ENCODE results near the gene RFX2. TPM values are rescaled to one million over a fixed set of nuclear protein-coding genes. Genes with fewer than 3 reads are reported as not detected.

Gene RFX2
- total and polyA plus RNA-seq, 2 experiments from 2014 or later: 2.3 to 4.9 TPM

DNA sequence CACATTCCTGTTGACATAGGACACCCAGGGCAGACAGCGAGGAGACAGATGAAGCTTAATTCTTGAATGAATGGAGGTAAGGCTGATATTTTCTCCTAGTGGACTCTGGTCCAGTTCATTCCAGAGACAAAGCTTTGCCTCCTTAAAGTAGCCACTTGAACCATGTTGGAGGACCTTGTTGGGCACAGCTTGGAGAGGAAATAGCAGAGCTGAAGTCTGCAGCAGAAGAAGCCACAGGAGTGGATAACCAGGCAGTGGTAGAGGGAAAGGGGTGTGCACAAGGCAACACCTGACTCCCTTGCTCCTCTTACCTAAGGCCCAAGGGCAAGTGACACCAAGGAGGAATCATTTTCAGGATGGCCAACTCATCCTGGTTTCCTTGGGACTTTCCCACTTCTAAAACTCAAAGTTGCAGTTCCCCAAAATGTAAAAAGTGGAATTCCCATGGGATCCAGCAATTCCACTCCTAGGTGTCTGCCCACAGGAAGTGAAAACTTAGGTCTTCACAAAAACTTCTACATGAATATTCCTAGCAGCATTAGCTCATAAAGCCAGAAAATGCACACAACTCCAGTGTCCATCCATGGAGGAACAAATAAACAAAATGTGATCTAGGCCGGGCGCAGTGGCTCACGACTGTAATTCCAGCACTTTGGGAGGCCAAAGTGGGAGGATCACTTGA is 6.6 kb upstream of the RFX2 start:
- no peak overlapping the region for H3K27ac ChIP-seq
- no peaks in the 10 kb centered on the region for H3K27me3 ChIP-seq
- no peak overlapping the region for H3K4me2 ChIP-seq
- no peak overlapping the region for H3K4me3 ChIP-seq
- 86% methylated on average over 4 of the region's 4 CpGs for WGBS (ENCODE audit: low lambda C conversion rate, missing lambda C conversion rate)
- DNase-seq (ENCODE audit: low spot score): no peak
- H3K9me2 ChIP-seq (replicated peaks; ENCODE audit: insufficient read depth): no peaks in the 10 kb centered on the region
- no peaks in the 10 kb centered on the region for H3K4me1 ChIP-seq (ENCODE audit: insufficient read depth)
- H2AFZ ChIP-seq: no peak overlapping the region
- H3K79me2 ChIP-seq: no peaks in the 10 kb centered on the region
- no peaks in the 10 kb centered on the region for H3K36me3 ChIP-seq (replicated peaks; ENCODE audit: insufficient read depth, low read depth)
- H4K20me1 ChIP-seq (ENCODE audit: insufficient read depth, poor library complexity, severe bottlenecking): no peaks in the 10 kb centered on the region
- H3K9me3 ChIP-seq (ENCODE audit: low read depth): no peaks in the 10 kb centered on the region
- TF ChIP-seq, protein P1, sequence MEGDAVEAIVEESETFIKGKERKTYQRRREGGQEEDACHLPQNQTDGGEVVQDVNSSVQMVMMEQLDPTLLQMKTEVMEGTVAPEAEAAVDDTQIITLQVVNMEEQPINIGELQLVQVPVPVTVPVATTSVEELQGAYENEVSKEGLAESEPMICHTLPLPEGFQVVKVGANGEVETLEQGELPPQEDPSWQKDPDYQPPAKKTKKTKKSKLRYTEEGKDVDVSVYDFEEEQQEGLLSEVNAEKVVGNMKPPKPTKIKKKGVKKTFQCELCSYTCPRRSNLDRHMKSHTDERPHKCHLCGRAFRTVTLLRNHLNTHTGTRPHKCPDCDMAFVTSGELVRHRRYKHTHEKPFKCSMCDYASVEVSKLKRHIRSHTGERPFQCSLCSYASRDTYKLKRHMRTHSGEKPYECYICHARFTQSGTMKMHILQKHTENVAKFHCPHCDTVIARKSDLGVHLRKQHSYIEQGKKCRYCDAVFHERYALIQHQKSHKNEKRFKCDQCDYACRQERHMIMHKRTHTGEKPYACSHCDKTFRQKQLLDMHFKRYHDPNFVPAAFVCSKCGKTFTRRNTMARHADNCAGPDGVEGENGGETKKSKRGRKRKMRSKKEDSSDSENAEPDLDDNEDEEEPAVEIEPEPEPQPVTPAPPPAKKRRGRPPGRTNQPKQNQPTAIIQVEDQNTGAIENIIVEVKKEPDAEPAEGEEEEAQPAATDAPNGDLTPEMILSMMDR (IDR thresholded peaks at IDR 0.05; ENCODE audit: poor library complexity): no peak
- TF ChIP-seq EZH2 (IDR thresholded peaks at IDR 0.05; ENCODE audit: borderline replicate concordance) (no peak), EZH2phosphoT487 (IDR thresholded peaks at IDR 0.05; ENCODE audit: low read depth, severe bottlenecking, unreplicated experiment) (no peak)

DNA sequence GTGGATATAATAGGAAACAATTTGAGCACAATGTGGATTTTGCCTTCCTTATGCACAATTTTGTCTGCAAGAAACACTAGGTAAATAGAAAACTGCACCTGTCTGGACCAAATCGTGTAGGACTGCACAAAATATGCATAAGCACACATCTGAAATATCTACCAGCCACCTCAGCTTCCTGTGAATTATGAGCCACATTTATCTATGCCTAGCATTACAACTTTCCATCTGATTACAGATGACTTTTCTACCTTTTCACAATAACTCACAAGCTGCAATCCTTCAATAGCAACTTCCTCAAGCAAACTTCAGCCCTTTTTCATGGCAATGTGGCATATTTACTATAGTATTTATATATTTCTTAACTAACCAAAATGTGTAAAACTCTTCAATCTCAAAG is 5.7 kb upstream of the RFX2 start:
- Histone ChIP-seq H3K36me3 (replicated peaks; ENCODE audit: insufficient read depth, low read depth) (no peaks in the 10 kb centered on the region), H3K27me3 (no peaks in the 10 kb centered on the region), H3K79me2 (no peaks in the 10 kb centered on the region), H3K4me3 (no peak overlapping the region), H3K9me3 (ENCODE audit: low read depth) (no peaks in the 10 kb centered on the region), H3K4me1 (ENCODE audit: insufficient read depth) (no peaks in the 10 kb centered on the region), H3K9me2 (replicated peaks; ENCODE audit: insufficient read depth) (no peaks in the 10 kb centered on the region), H3K27ac (no peak overlapping the region), H4K20me1 (ENCODE audit: insufficient read depth, poor library complexity, severe bottlenecking) (no peaks in the 10 kb centered on the region), H3K4me2 (no peak overlapping the region), H2AFZ (no peak overlapping the region)
- no peak for DNase-seq (ENCODE audit: low spot score)
- WGBS (ENCODE audit: low lambda C conversion rate, missing lambda C conversion rate): 48% methylated on average over 1 of the region's 1 CpG
- TF ChIP-seq EZH2 (IDR thresholded peaks at IDR 0.05; ENCODE audit: borderline replicate concordance): no peak
- TF ChIP-seq EZH2phosphoT487 (IDR thresholded peaks at IDR 0.05; ENCODE audit: low read depth, severe bottlenecking, unreplicated experiment): no peak
- TF ChIP-seq, protein P1 (IDR thresholded peaks at IDR 0.05; ENCODE audit: poor library complexity): no peak

DNA sequence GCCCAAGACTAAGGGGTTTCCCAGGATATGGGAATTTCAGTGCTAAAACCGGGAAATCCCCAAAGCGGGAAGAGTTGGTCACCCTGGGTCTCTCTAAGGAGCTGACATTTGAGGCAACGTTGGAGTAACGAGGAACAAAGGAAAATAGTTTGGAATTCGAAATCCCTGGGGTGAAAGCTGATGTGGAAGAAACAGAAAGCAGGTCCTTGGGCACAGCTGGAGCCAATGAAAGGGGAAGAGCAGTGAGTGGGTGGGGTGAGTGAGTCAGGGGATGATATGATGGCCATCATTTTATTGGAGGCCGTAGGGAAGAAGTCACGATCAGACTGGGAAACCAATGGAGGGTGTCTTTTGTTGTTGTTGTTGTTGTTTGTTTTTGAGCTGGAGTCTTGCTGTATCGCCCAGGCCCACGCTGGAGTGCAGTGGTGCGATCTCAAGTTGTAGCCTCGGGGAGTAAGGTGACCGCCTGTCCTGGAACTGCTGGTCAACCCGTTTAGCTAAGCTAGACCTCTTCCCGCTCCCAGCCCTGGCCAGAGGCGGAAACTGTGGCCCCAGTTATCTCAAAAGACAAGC is 3.4 kb upstream of the RFX2 start:
- 83% methylated on average over 15 of the region's 15 CpGs for WGBS (ENCODE audit: low lambda C conversion rate, missing lambda C conversion rate)
- DNase-seq (ENCODE audit: low spot score): no peak
- Histone ChIP-seq H3K9me3 (ENCODE audit: low read depth) (no peaks in the 10 kb centered on the region), H3K27me3 (peaks cover 5% of the 10 kb centered on the region), H2AFZ (no peak overlapping the region), H3K79me2 (no peaks in the 10 kb centered on the region), H3K4me1 (ENCODE audit: insufficient read depth) (peaks cover 7% of the 10 kb centered on the region), H3K4me3 (no peak overlapping the region), H3K27ac (no peak overlapping the region), H3K9me2 (replicated peaks; ENCODE audit: insufficient read depth) (no peaks in the 10 kb centered on the region), H3K36me3 (replicated peaks; ENCODE audit: insufficient read depth, low read depth) (no peaks in the 10 kb centered on the region), H3K4me2 (no peak overlapping the region), H4K20me1 (ENCODE audit: insufficient read depth, poor library complexity, severe bottlenecking) (no peaks in the 10 kb centered on the region)
- TF ChIP-seq, protein P1 (IDR thresholded peaks at IDR 0.05; ENCODE audit: poor library complexity): no peak
- TF ChIP-seq EZH2 (IDR thresholded peaks at IDR 0.05; ENCODE audit: borderline replicate concordance) (no peak), EZH2phosphoT487 (IDR thresholded peaks at IDR 0.05; ENCODE audit: low read depth, severe bottlenecking, unreplicated experiment) (no peak)
